H9 (cell line): ENCODE measurements around the gene CILP2. TPM values are rescaled to one million over a fixed set of nuclear protein-coding genes. Genes with fewer than 3 reads are reported as not detected.

Source experiments
- DNase-seq: peaks from one replicate; pipeline ENCODE4 v3.0.0-alpha.2; 2017
- H2AFZ ChIP-seq: one replicate; pipeline ENCODE4 v1.6.1; 2013; ENCODE audit warnings: mild to moderate bottlenecking, low read length, control low read depth, moderate library complexity
- H2AK5ac ChIP-seq: 2 replicates; pipeline ENCODE4 v1.6.1; 2013; ENCODE audit warnings: low read length, control low read depth, mixed read lengths; ENCODE audit not compliant: insufficient read length
- H2BK120ac ChIP-seq: one replicate; pipeline ENCODE4 v1.6.1; 2013; ENCODE audit warnings: low read depth, mild to moderate bottlenecking, low read length, control low read depth, inconsistent platforms; ENCODE audit not compliant: poor library complexity, severe bottlenecking
- H2BK12ac ChIP-seq: 2 replicates; pipeline ENCODE4 v1.6.1; 2013; ENCODE audit warnings: low read length, control low read depth, mixed read lengths, low read depth; ENCODE audit not compliant: insufficient read length
- H2BK15ac ChIP-seq: 2 replicates; pipeline ENCODE4 v1.6.1; 2013; ENCODE audit warnings: low read depth, low read length, control low read depth
- H2BK20ac ChIP-seq: one replicate; pipeline ENCODE4 v1.6.1; 2013; ENCODE audit warnings: low read depth, mild to moderate bottlenecking, low read length, control low read depth, inconsistent platforms; ENCODE audit not compliant: poor library complexity, severe bottlenecking
- H2BK5ac ChIP-seq: 2 replicates; pipeline ENCODE4 v1.6.1; 2013; ENCODE audit warnings: low read length, control low read depth, mixed read lengths; ENCODE audit not compliant: insufficient read length
- H3K14ac ChIP-seq: 2 replicates; pipeline ENCODE4 v1.6.1; 2013; ENCODE audit warnings: low read length, control low read depth; ENCODE audit not compliant: insufficient read depth
- H3K18ac ChIP-seq: 2 replicates; pipeline ENCODE4 v1.6.1; 2013; ENCODE audit warnings: low read depth, mild to moderate bottlenecking, mixed read lengths, low read length, control low read depth; ENCODE audit not compliant: insufficient read length
- H3K23ac ChIP-seq: 2 replicates; pipeline ENCODE4 v1.6.1; 2013; ENCODE audit warnings: low read length, control low read depth, mixed read lengths, low read depth; ENCODE audit not compliant: insufficient read length
- H3K23me2 ChIP-seq: 2 replicates; pipeline ENCODE4 v1.6.1; 2013; ENCODE audit warnings: low read depth, mild to moderate bottlenecking, mixed read lengths, low read length, control low read depth; ENCODE audit not compliant: insufficient read length, poor library complexity, severe bottlenecking
- H3K27ac ChIP-seq: 2 replicates; pipeline ENCODE4 v1.5.1; 2013; ENCODE audit warnings: low read length, control low read depth, mixed read lengths, low read depth; ENCODE audit not compliant: insufficient read length
- H3K27me3 ChIP-seq: 2 replicates; pipeline ENCODE4 v1.6.1; 2013; ENCODE audit warnings: low read length, control low read depth, inconsistent platforms; ENCODE audit not compliant: insufficient read depth
- H3K4ac ChIP-seq: 2 replicates; pipeline ENCODE4 v1.6.1; 2013; ENCODE audit warnings: low read depth, mild to moderate bottlenecking, control low read depth, inconsistent platforms, low read length, moderate library complexity
- H3K4me1 ChIP-seq: 2 replicates; pipeline ENCODE4 v1.6.1; 2013; ENCODE audit warnings: low read length, control low read depth, inconsistent platforms; ENCODE audit not compliant: insufficient read depth
- H3K4me2 ChIP-seq: 2 replicates; pipeline ENCODE4 v1.6.1; 2013; ENCODE audit warnings: low read length, control low read depth, mixed read lengths; ENCODE audit not compliant: insufficient read length, insufficient read depth
- H3K56ac ChIP-seq: 2 replicates; pipeline ENCODE4 v1.6.1; 2013; ENCODE audit warnings: low read depth, mild to moderate bottlenecking, mixed read lengths, low read length, control low read depth; ENCODE audit not compliant: insufficient read length
- H3K79me1 ChIP-seq: 2 replicates; pipeline ENCODE4 v1.6.1; 2013; ENCODE audit warnings: low read depth, mild to moderate bottlenecking, moderate library complexity, low read length, control low read depth, inconsistent platforms; ENCODE audit not compliant: insufficient read depth, poor library complexity, severe bottlenecking
- H3K79me2 ChIP-seq: 2 replicates; pipeline ENCODE4 v1.6.1; 2013; ENCODE audit warnings: low read length, control low read depth, inconsistent platforms; ENCODE audit not compliant: insufficient read depth
- H3K9ac ChIP-seq: 2 replicates; pipeline ENCODE4 v1.6.1; 2013; ENCODE audit warnings: low read length, control low read depth, mixed read lengths; ENCODE audit not compliant: insufficient read length; ENCODE audit errors: extremely low read depth
- H3K9me3 ChIP-seq: one replicate; pipeline ENCODE4 v1.6.1; 2013; ENCODE audit warnings: low read depth, low read length, inconsistent platforms; ENCODE audit not compliant: control insufficient read depth
- H3T11ph ChIP-seq: one replicate; pipeline ENCODE4 v1.6.1; 2013; ENCODE audit warnings: mild to moderate bottlenecking, low read length, control low read depth, inconsistent platforms
- H4K20me1 ChIP-seq: one replicate; pipeline ENCODE4 v1.6.1; 2013; ENCODE audit not compliant: control insufficient read depth, insufficient read length, insufficient read depth
- H4K5ac ChIP-seq: 2 replicates; pipeline ENCODE4 v1.6.1; 2013; ENCODE audit warnings: low read depth, mild to moderate bottlenecking, mixed read lengths, low read length, control low read depth; ENCODE audit not compliant: insufficient read length
- H4K8ac ChIP-seq: replicated peaks from 2 replicates; pipeline ENCODE4 v1.6.1; 2013; ENCODE audit warnings: low read length, control low read depth, mixed read lengths, low read depth; ENCODE audit not compliant: insufficient read length
- H4K91ac ChIP-seq: 2 replicates; pipeline ENCODE4 v1.6.1; 2013; ENCODE audit warnings: low read depth, mild to moderate bottlenecking, moderate library complexity, mixed read lengths, low read length, control low read depth; ENCODE audit not compliant: insufficient read length
- H3K27ac Mint-ChIP-seq, 3 experiments: 2 replicates in 2 of 3; 3 replicates in 1 of 3; pipeline ENCODE4 v1.8.0; 2020 to 2021; ENCODE audit warnings: mixed read lengths in 3 of 3, mild to moderate bottlenecking in 1 of 3, moderate library complexity in 1 of 3
- H3K27me3 Mint-ChIP-seq: 2 replicates; pipeline ENCODE4 v1.8.0; 2021; ENCODE audit warnings: low read depth, mild to moderate bottlenecking, moderate library complexity, mixed read lengths
- H3K36me3 Mint-ChIP-seq, 3 experiments: 2 replicates in 2 of 3; 3 replicates in 1 of 3; pipeline ENCODE4 v1.8.0; 2020 to 2021; ENCODE audit warnings: low read depth in 3 of 3, mixed read lengths in 3 of 3; ENCODE audit not compliant: insufficient read depth in 1 of 3
- H3K4me1 Mint-ChIP-seq, 2 experiments: 2 replicates each; pipeline ENCODE4 v1.8.0; 2020; ENCODE audit warnings: mixed read lengths in 2 of 2
- H3K4me3 Mint-ChIP-seq, 2 experiments: 2 replicates in 1 of 2; 3 replicates in 1 of 2; pipeline ENCODE4 v1.8.0; 2020 to 2021; ENCODE audit warnings: mild to moderate bottlenecking in 2 of 2, mixed read lengths in 2 of 2, moderate library complexity in 1 of 2
- H3K9me3 Mint-ChIP-seq, 2 experiments: 2 replicates in 1 of 2; 3 replicates in 1 of 2; pipeline ENCODE4 v1.8.0; 2020; ENCODE audit warnings: mild to moderate bottlenecking in 2 of 2, mixed read lengths in 2 of 2, moderate library complexity in 1 of 2
- CTCF ChIP-seq: fragments of 200-600 bp; sonication (generic); conservative IDR thresholded peaks from 3 replicates; pipeline ENCODE4 v1.8.0; 2021; ENCODE audit warnings: antibody characterized with exemption, mild to moderate bottlenecking
- WGBS: extraction: QIAGEN DNeasy Blood & Tissue Kit; methylation state at CpG from one replicate; pipeline ENCODE4 v1.1.7; 2013; ENCODE audit warnings: missing lambda C conversion rate, low lambda C conversion rate, mixed read lengths; ENCODE audit not compliant: insufficient read length; ENCODE audit errors: extremely low coverage; 5-methylcytosine and 5-hydroxymethylcytosine counted together
- total RNA-seq: library from RNA; stranded (reverse); gene quantifications from 2 replicates; pipeline ENCODE4 v1.2.1, GENCODE V29; 2021

Gene CILP2
- total RNA-seq, 1 experiment from 2014 or later, result 6.4 TPM

- no peaks in the 10 kb centered on the region for H3K79me1 ChIP-seq
- no peak overlapping the region for H3K27ac ChIP-seq
- no peak overlapping the region for H4K91ac ChIP-seq
- DNase-seq, result no peak
- Mint-ChIP-seq H3K4me1 (peaks cover 13 to 28% of the 10 kb centered on the region in 2 experiments), H3K36me3 (peaks cover 13 to 58% (median 40%) of the 10 kb centered on the region in 3 experiments; a peak in 6 of 7 replicates), H3K4me3 (peak overlapping the region in 1 of 2 experiments; percentile 16; a peak in 1 of 5 replicates), H3K27ac (peak overlapping the region in 2 of 3 experiments; percentile 73 to 80; a peak in 4 of 7 replicates), H3K9me3 (no peaks in the 10 kb centered on the region), H3K27me3 (peaks cover 11% of the 10 kb centered on the region)
- no peaks in the 10 kb centered on the region for H3K27me3 ChIP-seq
- no peak overlapping the region for H2BK5ac ChIP-seq
- no peaks in the 10 kb centered on the region for H3K9me3 ChIP-seq
- peaks cover 3% of the 10 kb centered on the region for H4K20me1 ChIP-seq
- H3K56ac ChIP-seq, result no peak overlapping the region
- no peak overlapping the region for H3K18ac ChIP-seq
- H4K5ac ChIP-seq, result no peak overlapping the region
- H4K8ac ChIP-seq, result no peak overlapping the region
- WGBS, result no CpG with 5 or more reads among the region's 11 CpGs
- H2AFZ ChIP-seq, result no peak overlapping the region
- no peak overlapping the region for H2BK120ac ChIP-seq
- H3K4ac ChIP-seq, result no peak overlapping the region
- no peak overlapping the region for H3K14ac ChIP-seq
- no peak overlapping the region for H3K9ac ChIP-seq
- H3K4me2 ChIP-seq, result no peak overlapping the region
- no peak overlapping the region for H3T11ph ChIP-seq
- no peak overlapping the region for H2BK20ac ChIP-seq
- H2BK12ac ChIP-seq, result no peak overlapping the region
- H3K79me2 ChIP-seq, result no peaks in the 10 kb centered on the region
- H2BK15ac ChIP-seq, result no peak overlapping the region
- no peak overlapping the region for H3K23ac ChIP-seq
- no peak for TF ChIP-seq CTCF
- no peaks in the 10 kb centered on the region for H3K23me2 ChIP-seq
- no peaks in the 10 kb centered on the region for H3K4me1 ChIP-seq
- H2AK5ac ChIP-seq, result no peak overlapping the region
Measured at GRCh38 chr19:19529783-19530422, 8.2 kb upstream of the CILP2 start.
